Body of pancreas (tissue), 4 donors: ENCODE data around the gene ACSS2.

ENCODE experiments used
- CTCF ChIP-seq, 7 experiments: fragments of 450-650 bp in 4 of 7; fragments of 200-600 bp in 3 of 7; sonication (generic) in 3 of 7; IDR thresholded peaks; one replicate each; pipeline ENCODE4 v1.5.1; 2016 to 2019; ENCODE audit warnings: antibody characterized with exemption in 7 of 7
- POLR2A ChIP-seq, 3 donors: fragments of 450-650 bp; IDR thresholded peaks; one replicate each; pipeline ENCODE4 v1.6.1; 2016; ENCODE audit warnings: antibody characterized with exemption in 3 of 3, mild to moderate bottlenecking in 2 of 3

GRCh38 chr20:34873583-34874093, 2.8 kb upstream of the ACSS2 start:
- no peak for TF ChIP-seq POLR2A (IDR thresholded peaks at IDR 0.05)
- no peak for TF ChIP-seq CTCF (IDR thresholded peaks at IDR 0.05)
